ENCODE results near the gene THAP3. TPM values are rescaled to one million over a fixed set of nuclear protein-coding genes. Genes with fewer than 3 reads are reported as not detected.
A peak's percentile ranks its signal among the peaks of the same experiment; 100 is the strongest.

The THAP3 gene
- total RNA-seq, 1 donor from 2014 or later, result 24.6 TPM

GRCh38 chr1:6585841-6586240 is 38.8 kb upstream of the THAP3 start:
- H3K27ac Mint-ChIP-seq, result no peak overlapping the region
- intact Hi-C loops (cut with micrococcal nuclease), result no loop called here
- no peak for DNase-seq

GRCh38 chr1:6586404-6586816 is 38.3 kb upstream of the THAP3 start:
- Mint-ChIP-seq H3K4me1 (peaks cover 21% of the 10 kb centered on the region), H3K4me3 (no peak overlapping the region), H3K36me3 (ENCODE audit: low read depth) (peaks cover 17% of the 10 kb centered on the region), H3K27me3 (no peaks in the 10 kb centered on the region), H3K27ac (no peak overlapping the region), H3K9me3 (no peaks in the 10 kb centered on the region)
- intact Hi-C loops (cut with micrococcal nuclease), result no loop called here
- DNase-seq, result no peak

More at GRCh38 chr1:6585841-6586240, 38.8 kb upstream of the THAP3 start:
- Mint-ChIP-seq H3K4me3 (no peak overlapping the region), H3K27me3 (no peaks in the 10 kb centered on the region), H3K4me1 (peaks cover 24% of the 10 kb centered on the region), H3K36me3 (ENCODE audit: low read depth) (peaks cover 16% of the 10 kb centered on the region), H3K9me3 (no peaks in the 10 kb centered on the region)

DNA sequence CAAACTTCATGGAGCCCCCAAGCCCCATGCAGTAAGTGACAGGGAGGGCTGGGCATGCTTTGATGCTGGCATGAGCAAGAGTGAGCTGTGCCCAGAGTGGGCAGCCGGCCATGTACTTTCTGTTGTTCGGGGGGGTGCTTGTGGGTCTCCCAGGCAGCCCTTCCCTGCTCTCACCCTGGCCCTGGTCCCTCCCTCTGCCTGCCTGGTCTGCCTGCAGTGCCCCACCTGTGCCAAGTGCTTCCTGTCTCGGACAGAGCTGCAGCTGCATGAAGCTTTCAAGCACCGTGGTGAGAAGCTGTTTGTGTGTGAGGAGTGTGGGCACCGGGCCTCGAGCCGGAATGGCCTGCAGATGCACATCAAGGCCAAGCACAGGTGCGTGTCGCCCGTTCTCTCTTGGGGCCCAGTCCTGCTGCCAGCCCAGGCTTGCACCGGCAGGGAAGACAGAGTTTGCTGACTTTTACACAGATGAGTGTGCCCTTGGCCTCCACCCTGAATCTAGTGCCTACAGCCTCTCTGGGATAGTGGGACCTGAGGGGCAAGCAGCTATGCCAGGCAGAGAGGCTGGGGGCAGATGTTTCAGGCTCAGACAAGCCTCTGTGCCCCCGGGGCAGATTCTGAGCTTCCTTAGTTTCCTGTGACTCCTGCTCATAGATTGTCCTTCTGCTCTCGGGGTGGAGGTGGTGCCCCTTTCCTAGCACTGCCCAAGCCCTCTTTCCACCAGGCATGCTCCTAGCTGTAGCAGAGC is 37.2 kb upstream of the THAP3 start:
- Mint-ChIP-seq H3K36me3 (ENCODE audit: low read depth) (peaks cover 15% of the 10 kb centered on the region), H3K9me3 (no peaks in the 10 kb centered on the region), H3K4me3 (no peak overlapping the region), H3K27me3 (no peaks in the 10 kb centered on the region), H3K4me1 (peaks cover 19% of the 10 kb centered on the region), H3K27ac (peak overlapping the region; percentile 16)
- DNase-seq, result no peak
- intact Hi-C loops (cut with micrococcal nuclease), result no loop called here

DNA sequence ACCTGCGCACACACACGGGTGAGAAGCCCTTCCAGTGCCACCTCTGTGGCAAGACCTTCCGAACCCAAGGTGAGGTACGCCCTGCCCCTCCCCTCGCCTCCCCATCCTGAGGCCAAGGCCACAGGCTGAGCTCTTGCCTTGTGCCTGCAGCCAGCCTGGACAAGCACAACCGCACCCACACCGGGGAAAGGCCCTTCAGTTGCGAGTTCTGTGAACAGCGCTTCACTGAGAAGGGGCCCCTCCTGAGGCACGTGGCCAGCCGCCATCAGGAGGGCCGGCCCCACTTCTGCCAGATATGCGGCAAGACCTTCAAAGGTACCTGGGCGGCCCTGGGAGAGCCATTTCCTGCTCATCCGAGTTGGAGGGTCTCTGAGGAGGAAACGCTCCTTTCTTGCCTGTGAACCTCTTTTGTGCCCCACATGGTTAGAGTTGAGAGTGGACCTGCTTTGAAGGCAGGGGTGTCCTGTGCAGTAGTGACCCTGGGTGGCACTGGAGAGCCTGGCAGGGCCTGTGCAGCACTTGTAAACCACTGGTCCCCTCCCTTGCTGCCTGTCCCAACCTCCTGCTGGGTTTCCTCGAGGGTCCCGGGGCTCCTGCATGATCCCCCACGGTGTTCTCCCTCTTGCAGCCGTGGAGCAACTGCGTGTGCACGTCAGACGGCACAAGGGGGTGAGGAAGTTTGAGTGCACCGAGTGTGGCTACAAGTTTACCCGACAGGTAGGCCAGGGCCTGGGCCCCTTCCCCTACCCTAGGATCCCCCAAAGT is 36.4 kb upstream of the THAP3 start:
- intact Hi-C loops (cut with micrococcal nuclease), result no loop called here

GRCh38 chr1:6588893-6589520 is 35.7 kb upstream of the THAP3 start:
- no peak for DNase-seq
- intact Hi-C loops (cut with micrococcal nuclease), result no loop called here

More for the DNA sequence above, 36.4 kb upstream of the THAP3 start:
- DNase-seq, result no peak
- Mint-ChIP-seq H3K4me1 (peaks cover 18% of the 10 kb centered on the region), H3K4me3 (no peak overlapping the region), H3K9me3 (no peaks in the 10 kb centered on the region), H3K36me3 (ENCODE audit: low read depth) (peaks cover 15% of the 10 kb centered on the region), H3K27me3 (no peaks in the 10 kb centered on the region), H3K27ac (peak overlapping the region; percentile 16)

DNA sequence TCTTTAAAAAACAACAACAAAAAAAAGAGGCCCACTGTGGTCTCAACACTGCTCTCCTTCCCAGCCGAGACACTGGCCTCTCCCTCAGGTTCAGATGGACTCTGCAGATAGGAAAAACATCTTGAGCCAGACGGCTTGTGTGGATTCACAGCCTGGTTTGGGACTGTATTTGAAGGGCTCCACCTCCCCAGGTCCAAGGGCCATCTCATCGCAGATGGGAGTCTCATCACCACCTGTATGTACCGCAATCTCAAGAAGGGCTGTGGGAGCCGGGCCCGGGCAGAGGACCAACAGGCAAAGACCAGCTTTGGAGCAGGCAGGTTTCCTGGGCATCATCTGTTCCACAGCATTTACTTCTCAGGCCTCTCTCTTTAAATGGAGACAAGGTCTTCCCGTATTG is 34.6 kb upstream of the THAP3 start:
- Mint-ChIP-seq H3K4me3 (no peak overlapping the region), H3K36me3 (ENCODE audit: low read depth) (peaks cover 26% of the 10 kb centered on the region), H3K27me3 (no peaks in the 10 kb centered on the region), H3K27ac (no peak overlapping the region), H3K4me1 (peaks cover 13% of the 10 kb centered on the region), H3K9me3 (no peaks in the 10 kb centered on the region)
- no peak for DNase-seq
- intact Hi-C loops (cut with micrococcal nuclease), result no loop called here

More at GRCh38 chr1:6588893-6589520, 35.7 kb upstream of the THAP3 start:
- H3K27ac Mint-ChIP-seq, result no peak overlapping the region
- H3K9me3 Mint-ChIP-seq, result no peaks in the 10 kb centered on the region
- H3K36me3 Mint-ChIP-seq (ENCODE audit: low read depth), result peaks cover 20% of the 10 kb centered on the region
- H3K27me3 Mint-ChIP-seq, result no peaks in the 10 kb centered on the region
- no peak overlapping the region for H3K4me3 Mint-ChIP-seq
- peaks cover 20% of the 10 kb centered on the region for H3K4me1 Mint-ChIP-seq

DNA sequence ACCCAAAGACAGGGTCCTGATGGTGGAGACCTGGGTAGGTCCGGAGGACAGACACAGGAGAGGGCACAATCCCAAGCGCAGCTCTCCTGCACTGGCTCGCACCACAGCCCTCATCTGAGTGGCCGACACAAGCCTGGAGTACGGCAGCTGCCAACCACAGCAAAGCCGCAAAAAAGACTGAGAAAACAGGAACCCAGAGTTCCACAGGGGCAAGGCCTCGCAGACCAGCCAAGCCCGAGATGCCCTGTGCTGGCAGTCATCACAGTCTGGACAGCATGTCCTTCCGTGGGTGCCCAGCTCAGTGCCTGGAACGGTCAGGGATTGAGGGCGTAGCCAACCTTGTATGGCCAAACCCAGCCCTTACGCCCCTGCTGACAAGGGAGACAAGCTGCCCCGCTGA is 33.4 kb upstream of the THAP3 start:
- no peak overlapping the region for H3K27ac Mint-ChIP-seq
- intact Hi-C loops (cut with micrococcal nuclease), result no loop called here
- peaks cover 38% of the 10 kb centered on the region for H3K36me3 Mint-ChIP-seq (ENCODE audit: low read depth)
- no peaks in the 10 kb centered on the region for H3K9me3 Mint-ChIP-seq
- H3K4me3 Mint-ChIP-seq, result no peak overlapping the region
- no peak for DNase-seq
- peaks cover 14% of the 10 kb centered on the region for H3K4me1 Mint-ChIP-seq
- no peaks in the 10 kb centered on the region for H3K27me3 Mint-ChIP-seq

DNA sequence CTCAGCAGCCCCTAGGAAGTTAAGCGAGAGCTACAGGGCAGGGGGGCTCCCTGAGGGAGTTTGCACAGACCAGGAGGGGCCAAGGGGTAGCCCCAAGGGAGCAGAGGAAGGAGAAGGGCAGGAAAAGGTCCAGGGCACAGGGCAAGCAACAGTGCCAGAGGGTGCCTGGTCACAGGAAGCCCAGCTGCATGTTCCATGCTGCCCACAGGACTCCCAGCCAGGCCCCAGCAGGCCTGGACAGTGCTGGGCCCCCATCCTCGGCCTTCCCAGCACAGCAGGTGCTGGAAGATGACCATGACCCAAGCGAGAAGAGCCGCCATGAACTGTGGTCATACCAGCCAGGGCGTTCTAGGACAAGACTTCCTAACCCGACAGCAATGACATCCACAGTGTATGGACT is 33.0 kb upstream of the THAP3 start:
- Mint-ChIP-seq H3K27me3 (no peaks in the 10 kb centered on the region), H3K9me3 (no peaks in the 10 kb centered on the region), H3K4me3 (no peak overlapping the region), H3K36me3 (ENCODE audit: low read depth) (peaks cover 42% of the 10 kb centered on the region), H3K27ac (no peak overlapping the region), H3K4me1 (peaks cover 14% of the 10 kb centered on the region)
- DNase-seq, result no peak
- intact Hi-C loops (cut with micrococcal nuclease), result no loop called here

DNA sequence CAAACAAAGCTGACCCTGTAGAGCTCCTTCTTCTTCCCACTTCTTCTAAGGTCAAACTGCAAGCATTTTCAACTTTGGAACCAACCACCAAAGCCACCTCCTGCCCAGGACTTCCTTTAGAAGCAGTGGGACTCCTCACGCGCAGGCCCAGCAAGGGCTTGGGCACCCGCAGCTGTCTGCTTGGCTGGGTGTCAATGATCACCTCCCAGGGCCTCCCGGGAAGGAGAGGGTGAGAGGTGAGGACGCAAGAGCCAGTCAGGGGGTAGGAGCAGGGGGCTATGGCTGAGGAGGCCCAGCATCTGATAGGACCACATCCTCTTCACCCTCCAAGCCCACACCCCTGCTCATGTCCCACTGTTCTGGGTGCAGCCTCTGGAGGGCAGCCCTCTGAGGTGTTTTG is 32.2 kb upstream of the THAP3 start:
- no peaks in the 10 kb centered on the region for H3K9me3 Mint-ChIP-seq
- peaks cover 48% of the 10 kb centered on the region for H3K36me3 Mint-ChIP-seq (ENCODE audit: low read depth)
- no peak overlapping the region for H3K27ac Mint-ChIP-seq
- peaks cover 15% of the 10 kb centered on the region for H3K4me1 Mint-ChIP-seq
- no peak for DNase-seq
- H3K4me3 Mint-ChIP-seq, result no peak overlapping the region
- intact Hi-C loops (cut with micrococcal nuclease), result no loop called here
- no peaks in the 10 kb centered on the region for H3K27me3 Mint-ChIP-seq

- Mint-ChIP-seq H3K27ac (no peak overlapping the region), H3K4me3 (no peak overlapping the region), H3K9me3 (no peaks in the 10 kb centered on the region), H3K36me3 (ENCODE audit: low read depth) (peaks cover 52% of the 10 kb centered on the region), H3K27me3 (no peaks in the 10 kb centered on the region), H3K4me1 (peaks cover 13% of the 10 kb centered on the region)
- no peak for DNase-seq
- intact Hi-C loops (cut with micrococcal nuclease), result no loop called here
These were observed 31.6 kb upstream of the THAP3 start for GRCh38 chr1:6592865-6593593.

DNA sequence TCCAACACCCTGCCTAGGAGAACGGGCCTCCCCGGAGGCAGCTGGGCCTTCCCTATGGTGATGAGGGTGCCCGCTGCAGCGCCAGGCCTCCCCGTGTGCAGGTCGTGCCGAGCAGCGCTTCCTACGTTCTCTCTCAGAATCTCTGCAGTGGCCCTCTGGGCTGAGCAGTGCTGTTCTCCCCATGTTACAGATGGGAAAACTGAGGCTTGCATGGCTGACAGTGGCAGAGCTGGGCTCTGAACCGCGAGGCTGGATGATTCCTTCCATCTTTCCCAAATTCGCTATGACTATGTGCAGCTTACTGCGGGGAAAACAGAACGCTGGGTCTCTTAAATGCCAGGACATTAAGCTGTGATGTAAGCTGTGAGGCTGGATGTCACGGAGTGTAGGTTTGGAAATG is 30.9 kb upstream of the THAP3 start:
- peaks cover 53% of the 10 kb centered on the region for H3K36me3 Mint-ChIP-seq (ENCODE audit: low read depth)
- no peak overlapping the region for H3K4me3 Mint-ChIP-seq
- H3K27ac Mint-ChIP-seq, result no peak overlapping the region
- no peaks in the 10 kb centered on the region for H3K27me3 Mint-ChIP-seq
- H3K9me3 Mint-ChIP-seq, result no peaks in the 10 kb centered on the region
- intact Hi-C loops (cut with micrococcal nuclease), result no loop called here
- DNase-seq, result no peak
- peaks cover 15% of the 10 kb centered on the region for H3K4me1 Mint-ChIP-seq

- intact Hi-C loops (cut with micrococcal nuclease), result no loop called here
- Mint-ChIP-seq H3K27ac (no peak overlapping the region), H3K4me3 (no peak overlapping the region), H3K27me3 (no peaks in the 10 kb centered on the region), H3K4me1 (peaks cover 26% of the 10 kb centered on the region), H3K9me3 (no peaks in the 10 kb centered on the region), H3K36me3 (ENCODE audit: low read depth) (peaks cover 57% of the 10 kb centered on the region)
- DNase-seq, result no peak
These were observed 29.5 kb upstream of the THAP3 start for GRCh38 chr1:6594977-6595740.

DNA sequence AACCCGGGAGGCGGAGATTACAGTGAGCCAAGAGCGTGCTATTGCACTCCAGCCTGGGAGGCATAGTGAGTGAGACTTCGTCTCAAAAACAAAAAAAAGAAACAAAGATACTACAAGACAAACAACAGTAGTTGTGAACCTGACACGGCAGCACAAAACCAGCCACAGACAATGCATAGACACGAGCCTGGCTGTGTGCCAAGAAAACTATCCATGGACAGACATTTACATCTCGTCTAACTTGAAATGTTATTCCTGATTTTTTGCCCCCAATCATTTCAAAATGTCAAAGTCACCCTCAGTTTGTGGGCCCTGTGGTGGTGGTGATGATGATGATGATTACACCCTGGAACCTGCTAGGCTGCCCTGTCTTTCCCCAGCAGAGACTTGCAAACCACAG is 28.3 kb upstream of the THAP3 start:
- intact Hi-C loops (cut with micrococcal nuclease), result no loop called here
- peaks cover 30% of the 10 kb centered on the region for H3K4me1 Mint-ChIP-seq
- peak overlapping the region; percentile 24 for H3K27ac Mint-ChIP-seq
- no peak overlapping the region for H3K4me3 Mint-ChIP-seq
- H3K9me3 Mint-ChIP-seq, result no peaks in the 10 kb centered on the region
- H3K27me3 Mint-ChIP-seq, result no peaks in the 10 kb centered on the region
- DNase-seq, result no peak
- peaks cover 56% of the 10 kb centered on the region for H3K36me3 Mint-ChIP-seq (ENCODE audit: low read depth)
